Measurements from ENCODE around the gene GABRB3. TPM values are rescaled to one million over a fixed set of nuclear protein-coding genes. Genes with fewer than 3 reads are reported as not detected.

The GABRB3 gene
- total and polyA plus RNA-seq, 4 donors: 0.81 to 5.5 (median 3.6) TPM

DNA sequence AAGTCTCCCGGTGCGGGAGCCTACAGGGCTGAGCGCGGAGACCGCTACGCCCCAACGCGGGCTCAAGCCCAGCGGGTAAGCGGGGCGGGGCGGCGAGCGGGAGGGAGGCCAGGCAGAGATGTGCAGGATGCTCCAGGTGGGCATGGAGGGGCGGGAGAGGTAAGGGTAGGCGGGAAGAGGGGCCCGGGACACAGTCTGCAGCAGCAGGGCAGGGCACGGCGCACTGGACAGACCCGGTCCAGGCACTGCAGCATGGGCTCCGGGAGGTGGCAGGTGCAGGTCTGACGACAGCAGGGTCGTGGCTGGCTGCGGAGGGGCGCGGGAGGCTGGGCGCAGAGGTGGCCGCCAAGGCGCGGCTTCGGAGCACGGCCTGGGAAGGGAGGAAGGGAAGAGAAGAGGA lies 102.8 kb downstream of the GABRB3 start:
- Histone ChIP-seq H3K9me3 (ENCODE audit: control insufficient read depth in 4 of 4, insufficient read depth in 3 of 4, low read length in 3 of 4) (no peaks in the 10 kb centered on the region), H3K9ac (ENCODE audit: insufficient read depth in 1 of 2, low read length in 2 of 2) (no peak overlapping the region), H3K4me1 (ENCODE audit: control insufficient read depth in 5 of 5, insufficient read depth in 5 of 5, low read length in 5 of 5) (peaks cover 0 to 4% (median 0%) of the 10 kb centered on the region in 5 donors), H3K36me3 (ENCODE audit: control insufficient read depth in 4 of 4, insufficient read depth in 4 of 4, low read length in 4 of 4) (no peaks in the 10 kb centered on the region), H3K27me3 (ENCODE audit: control insufficient read depth in 3 of 3, insufficient read depth in 3 of 3, low read length in 2 of 3) (peaks cover 0 to 6% (median 0%) of the 10 kb centered on the region in 3 donors), H3K4me3 (no peak overlapping the region), H3K27ac (ENCODE audit: low read depth in 1 of 2, low read length in 1 of 2) (no peak overlapping the region)
- TF ChIP-seq, protein P1, sequence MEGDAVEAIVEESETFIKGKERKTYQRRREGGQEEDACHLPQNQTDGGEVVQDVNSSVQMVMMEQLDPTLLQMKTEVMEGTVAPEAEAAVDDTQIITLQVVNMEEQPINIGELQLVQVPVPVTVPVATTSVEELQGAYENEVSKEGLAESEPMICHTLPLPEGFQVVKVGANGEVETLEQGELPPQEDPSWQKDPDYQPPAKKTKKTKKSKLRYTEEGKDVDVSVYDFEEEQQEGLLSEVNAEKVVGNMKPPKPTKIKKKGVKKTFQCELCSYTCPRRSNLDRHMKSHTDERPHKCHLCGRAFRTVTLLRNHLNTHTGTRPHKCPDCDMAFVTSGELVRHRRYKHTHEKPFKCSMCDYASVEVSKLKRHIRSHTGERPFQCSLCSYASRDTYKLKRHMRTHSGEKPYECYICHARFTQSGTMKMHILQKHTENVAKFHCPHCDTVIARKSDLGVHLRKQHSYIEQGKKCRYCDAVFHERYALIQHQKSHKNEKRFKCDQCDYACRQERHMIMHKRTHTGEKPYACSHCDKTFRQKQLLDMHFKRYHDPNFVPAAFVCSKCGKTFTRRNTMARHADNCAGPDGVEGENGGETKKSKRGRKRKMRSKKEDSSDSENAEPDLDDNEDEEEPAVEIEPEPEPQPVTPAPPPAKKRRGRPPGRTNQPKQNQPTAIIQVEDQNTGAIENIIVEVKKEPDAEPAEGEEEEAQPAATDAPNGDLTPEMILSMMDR (IDR thresholded peaks at IDR 0.05; ENCODE audit: control extremely low read depth, extremely low read depth): no peak
- DNase-seq: no peak
- WGBS, 2 donors: 51 to 89% methylated on average over 29 to 32 of the region's 32 CpGs
- ATAC-seq (ENCODE audit: insufficient read depth, low FRiP score): no peak

DNA sequence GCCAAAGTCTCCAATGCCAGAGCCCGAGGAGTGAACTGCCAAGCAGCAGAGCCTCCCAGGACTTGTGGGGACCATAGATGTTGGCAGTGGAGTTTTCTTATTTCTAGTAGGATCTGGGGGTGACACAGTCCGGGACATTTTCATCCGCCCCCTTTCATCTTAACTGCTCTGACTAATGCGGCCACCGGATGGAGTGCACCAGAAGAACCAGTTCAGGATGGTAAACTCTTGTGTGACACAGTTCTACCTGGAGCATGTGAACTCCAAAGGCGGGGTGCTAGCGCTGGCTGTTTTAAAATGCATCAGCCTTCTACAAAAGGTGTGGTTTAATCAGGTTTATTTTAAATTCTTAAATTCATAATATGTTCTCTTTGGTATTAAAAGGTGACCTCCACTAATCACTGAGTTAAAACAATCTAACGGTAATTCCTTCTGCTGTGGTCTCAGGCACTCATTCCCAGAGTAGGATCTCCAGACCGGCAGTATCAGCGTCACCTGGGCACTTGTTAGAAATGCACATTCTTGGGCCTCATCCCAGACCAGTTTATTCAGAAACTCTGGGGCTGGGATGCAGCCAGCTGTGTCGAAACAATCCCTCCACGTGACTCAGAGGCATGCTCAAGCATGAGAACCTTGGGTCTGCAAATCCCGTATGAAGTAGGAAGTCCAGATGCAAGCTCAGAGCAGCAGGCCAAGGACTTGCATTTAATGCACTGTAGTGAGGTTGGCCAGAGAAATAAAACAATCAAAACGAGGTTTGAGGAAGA lies 105.5 kb downstream of the GABRB3 start:
- H3K27me3 ChIP-seq (ENCODE audit: control insufficient read depth in 3 of 3, insufficient read depth in 3 of 3, low read length in 2 of 3): peaks cover 0 to 6% (median 0%) of the 10 kb centered on the region in 3 donors
- H3K27ac ChIP-seq (ENCODE audit: low read depth in 1 of 2, low read length in 1 of 2): no peak overlapping the region
- TF ChIP-seq, protein P1 (IDR thresholded peaks at IDR 0.05; ENCODE audit: control extremely low read depth, extremely low read depth): no peak
- no peak overlapping the region for H3K9ac ChIP-seq (ENCODE audit: insufficient read depth in 1 of 2, low read length in 2 of 2)
- no peaks in the 10 kb centered on the region for H3K36me3 ChIP-seq (ENCODE audit: control insufficient read depth in 4 of 4, insufficient read depth in 4 of 4, low read length in 4 of 4)
- H3K9me3 ChIP-seq (ENCODE audit: control insufficient read depth in 4 of 4, insufficient read depth in 3 of 4, low read length in 3 of 4): peaks cover 0 to 1% (median 0%) of the 10 kb centered on the region in 4 donors
- DNase-seq (peak; percentile 65 to 83 (median 69)), ATAC-seq (ENCODE audit: insufficient read depth, low FRiP score) (peak; percentile 23)
- 67 to 78% methylated on average over 14 of the region's 14 CpGs for WGBS, 2 donors
- H3K4me1 ChIP-seq (ENCODE audit: control insufficient read depth in 5 of 5, insufficient read depth in 5 of 5, low read length in 5 of 5): peaks cover 0 to 4% (median 0%) of the 10 kb centered on the region in 5 donors
- H3K4me3 ChIP-seq: no peak overlapping the region

DNA sequence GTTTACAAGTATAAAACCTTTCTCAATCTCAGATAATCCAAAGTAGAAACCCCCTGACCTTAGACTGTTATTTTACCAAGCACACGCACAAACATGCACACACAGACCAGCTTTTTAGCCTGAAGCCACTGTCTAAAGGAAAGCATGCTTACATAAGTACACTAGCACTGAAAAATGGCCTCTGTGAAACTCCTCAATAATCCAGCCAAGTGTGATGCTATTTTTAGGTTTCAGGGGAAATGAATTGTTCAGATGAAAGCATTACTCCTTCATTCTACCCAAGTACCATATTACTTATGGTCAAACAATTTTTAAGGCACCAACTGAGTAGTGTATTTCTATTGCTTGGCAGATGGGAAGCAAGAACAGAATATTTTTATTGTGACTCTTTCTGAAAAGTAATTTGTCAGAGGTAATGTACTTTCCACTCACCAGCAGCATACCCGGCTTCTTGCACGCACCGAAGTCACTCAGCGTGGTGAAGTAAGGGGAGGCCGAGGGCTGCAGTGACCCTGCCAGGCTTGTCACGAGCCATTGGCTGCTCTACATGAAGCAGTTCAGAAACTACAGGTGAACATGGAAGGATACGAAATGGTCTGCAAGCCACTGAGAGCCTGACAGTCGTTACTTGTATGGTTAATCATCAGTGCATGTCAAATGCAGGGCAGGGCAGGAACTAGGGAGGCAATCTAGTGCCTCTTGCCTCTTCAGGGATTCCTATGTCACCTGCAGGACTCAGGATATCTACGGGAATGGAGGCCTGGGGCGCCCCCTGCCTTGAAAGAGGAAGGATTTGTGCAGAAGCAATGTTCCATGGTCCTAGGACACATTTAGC lies 106.7 kb downstream of the GABRB3 start:
- peaks cover 0 to 6% (median 0%) of the 10 kb centered on the region in 3 donors for H3K27me3 ChIP-seq (ENCODE audit: control insufficient read depth in 3 of 3, insufficient read depth in 3 of 3, low read length in 2 of 3)
- WGBS, 2 donors: 62 to 63% methylated on average over 11 of the region's 11 CpGs
- H3K4me3 ChIP-seq: no peak overlapping the region
- ATAC-seq (ENCODE audit: insufficient read depth, low FRiP score) (no peak), DNase-seq (peak in 1 of 3 donors; percentile 21)
- H3K9ac ChIP-seq (ENCODE audit: insufficient read depth in 1 of 2, low read length in 2 of 2): no peak overlapping the region
- no peak overlapping the region for H3K27ac ChIP-seq (ENCODE audit: low read depth in 1 of 2, low read length in 1 of 2)
- peaks cover 0 to 4% (median 0%) of the 10 kb centered on the region in 5 donors for H3K4me1 ChIP-seq (ENCODE audit: control insufficient read depth in 5 of 5, insufficient read depth in 5 of 5, low read length in 5 of 5)
- no peaks in the 10 kb centered on the region for H3K36me3 ChIP-seq (ENCODE audit: control insufficient read depth in 4 of 4, insufficient read depth in 4 of 4, low read length in 4 of 4)
- TF ChIP-seq, protein P1 (IDR thresholded peaks at IDR 0.05; ENCODE audit: control extremely low read depth, extremely low read depth): no peak
- H3K9me3 ChIP-seq (ENCODE audit: control insufficient read depth in 4 of 4, insufficient read depth in 3 of 4, low read length in 3 of 4): peaks cover 0 to 2% (median 0%) of the 10 kb centered on the region in 4 donors

Data from lung (tissue), 12 donors.